B cell (primary cell): Measurements from ENCODE around the gene SCNN1B.

Source experiments
- EZH2 ChIP-seq: IDR thresholded peaks from 2 replicates; pipeline ENCODE4 v1.6.1; 2012; ENCODE audit warnings: borderline replicate concordance, low read depth, mild to moderate bottlenecking, moderate library complexity, low read length; ENCODE audit not compliant: insufficient read depth, poor library complexity, severe bottlenecking
- TF ChIP-seq, protein P1 (sequence below): fragments of 200-600 bp; IDR thresholded peaks from one replicate; pipeline ENCODE4 v1.8.0; 2022; ENCODE audit warnings: antibody characterized with exemption, mild to moderate bottlenecking

DNA sequence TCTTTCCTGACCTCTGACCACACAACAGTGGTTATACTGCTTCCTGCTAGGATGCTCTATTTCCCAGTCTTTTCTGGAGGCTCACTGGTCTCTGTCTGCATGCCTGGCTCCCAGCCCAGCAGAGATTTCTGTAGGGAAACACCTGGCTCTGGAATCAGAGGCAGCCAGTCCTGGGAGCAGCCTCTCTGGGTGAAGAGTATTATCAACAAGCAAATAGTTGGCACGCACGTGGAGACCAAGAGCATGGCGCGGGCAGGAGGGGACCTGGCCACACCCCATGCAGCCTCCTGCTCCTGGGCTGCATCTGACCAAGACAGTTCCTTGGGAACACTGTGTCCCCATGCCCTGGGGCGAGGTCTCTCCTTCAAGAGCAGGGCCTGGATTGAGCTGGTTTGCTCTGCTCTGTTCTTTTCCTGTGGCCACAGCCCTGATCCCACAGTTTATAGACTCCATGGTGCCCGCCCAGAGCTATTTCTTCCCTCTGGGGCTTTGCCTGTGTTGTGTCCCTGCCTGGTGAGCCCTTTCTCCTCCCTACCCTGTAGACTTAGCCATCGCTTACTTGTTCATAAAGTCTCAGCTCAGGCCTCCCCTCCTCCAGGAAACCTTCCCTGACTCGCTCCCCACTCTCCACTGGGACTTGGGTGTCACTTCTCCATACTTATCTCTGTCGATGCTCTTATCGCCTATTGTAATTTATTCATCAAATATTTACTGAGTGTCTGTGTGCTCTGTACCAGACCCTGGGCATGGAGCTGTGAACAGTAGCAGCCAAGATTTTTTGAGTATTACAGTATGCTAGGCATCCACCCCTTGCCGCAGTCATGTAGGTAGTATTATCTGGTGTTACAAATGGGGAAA lies 60.6 kb downstream of the SCNN1B start:
- TF ChIP-seq, protein P1, sequence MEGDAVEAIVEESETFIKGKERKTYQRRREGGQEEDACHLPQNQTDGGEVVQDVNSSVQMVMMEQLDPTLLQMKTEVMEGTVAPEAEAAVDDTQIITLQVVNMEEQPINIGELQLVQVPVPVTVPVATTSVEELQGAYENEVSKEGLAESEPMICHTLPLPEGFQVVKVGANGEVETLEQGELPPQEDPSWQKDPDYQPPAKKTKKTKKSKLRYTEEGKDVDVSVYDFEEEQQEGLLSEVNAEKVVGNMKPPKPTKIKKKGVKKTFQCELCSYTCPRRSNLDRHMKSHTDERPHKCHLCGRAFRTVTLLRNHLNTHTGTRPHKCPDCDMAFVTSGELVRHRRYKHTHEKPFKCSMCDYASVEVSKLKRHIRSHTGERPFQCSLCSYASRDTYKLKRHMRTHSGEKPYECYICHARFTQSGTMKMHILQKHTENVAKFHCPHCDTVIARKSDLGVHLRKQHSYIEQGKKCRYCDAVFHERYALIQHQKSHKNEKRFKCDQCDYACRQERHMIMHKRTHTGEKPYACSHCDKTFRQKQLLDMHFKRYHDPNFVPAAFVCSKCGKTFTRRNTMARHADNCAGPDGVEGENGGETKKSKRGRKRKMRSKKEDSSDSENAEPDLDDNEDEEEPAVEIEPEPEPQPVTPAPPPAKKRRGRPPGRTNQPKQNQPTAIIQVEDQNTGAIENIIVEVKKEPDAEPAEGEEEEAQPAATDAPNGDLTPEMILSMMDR: no peak
- TF ChIP-seq EZH2: no peak
